WTC11 (cell line): ENCODE measurements around the gene SKAP2. TPM values are rescaled to one million over a fixed set of nuclear protein-coding genes. Genes with fewer than 3 reads are reported as not detected.

Source experiments
- ATAC-seq: fragments of 200-7000 bp; cut with Tn5 transposase; 2 replicates; pipeline ENCODE4 v1.10.0; 2021; ENCODE audit warnings: mild to moderate bottlenecking, moderate library complexity
- CTCF ChIA-PET: fragments of 300-600 bp; sonication (Branson Sonifier 250); formaldehyde crosslinking; loops from one replicate; lab custom pipeline; 2021; ENCODE audit warnings: antibody characterized with exemption; lab: Charles Lee
- POLR2A ChIA-PET: fragments of 350-600 bp; sonication (Branson Sonifier 250); formaldehyde crosslinking; loops from one replicate; lab custom pipeline; 2021; ENCODE audit warnings: antibody characterized with exemption; lab: Charles Lee
- DNase-seq: peaks from one replicate; pipeline ENCODE4 v3.0.0; 2021; ENCODE audit warnings: low spot score
- H3K27ac Mint-ChIP-seq: 2 replicates; pipeline ENCODE4 v1.8.0; 2021; ENCODE audit warnings: mixed read lengths
- H3K27me3 Mint-ChIP-seq: 2 replicates; pipeline ENCODE4 v1.8.0; 2021; ENCODE audit warnings: low read depth, mild to moderate bottlenecking, moderate library complexity, mixed read lengths
- H3K36me3 Mint-ChIP-seq: 2 replicates; pipeline ENCODE4 v1.8.0; 2021; ENCODE audit warnings: mixed read lengths
- H3K4me1 Mint-ChIP-seq: 2 replicates; pipeline ENCODE4 v1.8.0; 2022; ENCODE audit warnings: mixed read lengths
- H3K4me3 Mint-ChIP-seq: 2 replicates; pipeline ENCODE4 v1.8.0; 2021; ENCODE audit warnings: mild to moderate bottlenecking, moderate library complexity, mixed read lengths
- H3K9me3 Mint-ChIP-seq: 2 replicates; pipeline ENCODE4 v1.8.0; 2021; ENCODE audit warnings: mixed read lengths
- AFF4 ChIP-seq: sonication (generic); formaldehyde crosslinking; IDR thresholded peaks from 2 replicates; pipeline ENCODE4 v1.8.1; 2023; ENCODE audit warnings: mild to moderate bottlenecking, missing genetic modification reagents, borderline replicate concordance
- CREM ChIP-seq: sonication (generic); formaldehyde crosslinking; IDR thresholded peaks from 2 replicates; pipeline ENCODE4 v1.8.1; 2022; ENCODE audit warnings: mild to moderate bottlenecking, missing genetic modification reagents, moderate library complexity
- EMX1 ChIP-seq: fragments of 250-450 bp; sonication (Bioruptor Pico); IDR thresholded peaks from 2 replicates; pipeline ENCODE4 v1.8.0; 2021; ENCODE audit warnings: mild to moderate bottlenecking
- ESRRA ChIP-seq: sonication (generic); formaldehyde crosslinking; IDR thresholded peaks from 2 replicates; pipeline ENCODE4 v1.8.1; 2022; ENCODE audit warnings: mild to moderate bottlenecking, missing genetic modification reagents, borderline replicate concordance
- FOXP4 ChIP-seq: sonication (generic); formaldehyde crosslinking; IDR thresholded peaks from 2 replicates; pipeline ENCODE4 v1.8.0; 2022; ENCODE audit warnings: mild to moderate bottlenecking, missing genetic modification reagents
- HMGA2 ChIP-seq: fragments of 250-450 bp; sonication (Bioruptor Pico); IDR thresholded peaks from 2 replicates; pipeline ENCODE4 v1.4.0; 2021; ENCODE audit warnings: mild to moderate bottlenecking, moderate library complexity
- IRF2 ChIP-seq: sonication (generic); formaldehyde crosslinking; IDR thresholded peaks from 2 replicates; pipeline ENCODE4 v1.8.0; 2022; ENCODE audit warnings: low read depth, missing genetic modification reagents, borderline replicate concordance
- MLX ChIP-seq: sonication (generic); formaldehyde crosslinking; IDR thresholded peaks from 2 replicates; pipeline ENCODE4 v1.8.1; 2023; ENCODE audit warnings: mild to moderate bottlenecking, missing genetic modification reagents, moderate library complexity
- MYBL2 ChIP-seq: sonication (generic); formaldehyde crosslinking; IDR thresholded peaks from 2 replicates; pipeline ENCODE4 v1.8.1; 2023; ENCODE audit warnings: mild to moderate bottlenecking, moderate library complexity, missing genetic modification reagents
- TEAD1 ChIP-seq: sonication (generic); formaldehyde crosslinking; IDR thresholded peaks from 2 replicates; pipeline ENCODE4 v1.8.0; 2022; ENCODE audit warnings: mild to moderate bottlenecking, missing genetic modification reagents
- TEAD4 ChIP-seq: sonication (generic); formaldehyde crosslinking; IDR thresholded peaks from 2 replicates; pipeline ENCODE4 v1.8.0; 2022; ENCODE audit warnings: mild to moderate bottlenecking, missing genetic modification reagents
- ZMAT4 ChIP-seq: fragments of 250-450 bp; sonication (Bioruptor Pico); IDR thresholded peaks from 2 replicates; pipeline ENCODE4 v1.9.0; 2021; ENCODE audit warnings: mild to moderate bottlenecking
- ZSCAN18 ChIP-seq: fragments of 250-450 bp; sonication (Bioruptor Pico); IDR thresholded peaks from 2 replicates; pipeline ENCODE4 v2.1.2; 2022; ENCODE audit warnings: mild to moderate bottlenecking, moderate library complexity
- total RNA-seq: library from RNA; stranded (reverse); gene quantifications from 3 replicates; pipeline ENCODE4 v1.2.3, GENCODE V29; 2021
- TF ChIP-seq, protein P1 (sequence below): sonication (generic); formaldehyde crosslinking; conservative IDR thresholded peaks from 2 replicates; pipeline ENCODE4 v1.8.1; 2023; ENCODE audit warnings: mild to moderate bottlenecking, low read depth, missing genetic modification reagents, moderate library complexity

SKAP2 gene
- total RNA-seq, 1 experiment from 2014 or later, result 2.5 TPM

DNA sequence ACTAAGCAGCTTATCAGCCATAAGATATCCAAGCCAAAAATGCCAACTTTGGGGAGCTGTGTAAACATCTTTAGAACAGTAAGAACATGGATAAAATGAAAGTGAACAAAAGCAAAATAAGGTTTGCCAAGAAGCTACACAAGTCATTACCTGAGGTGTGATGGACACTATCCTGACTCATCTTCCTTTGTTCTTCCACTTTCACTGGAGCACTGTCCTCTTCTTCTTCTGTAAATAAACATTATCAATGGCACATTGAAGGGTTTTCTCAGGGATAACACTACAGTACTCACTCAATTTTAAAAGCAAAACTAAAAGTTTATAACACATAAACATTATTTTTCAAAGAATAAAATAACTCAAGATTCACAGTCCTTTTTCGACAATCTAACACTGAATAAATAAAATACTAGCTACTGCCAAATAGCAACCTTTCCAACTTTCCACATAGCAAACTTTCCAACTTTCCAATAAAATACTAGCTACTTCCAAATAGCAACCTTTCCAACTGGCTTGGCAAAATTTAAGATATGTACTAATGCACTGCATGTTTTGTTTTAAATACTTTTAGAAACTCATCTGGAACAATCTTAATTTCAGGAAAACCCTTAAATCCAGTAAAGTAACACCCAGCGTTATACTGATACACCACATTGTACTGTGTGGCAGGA lies 174.1 kb downstream of the SKAP2 start:
- no peak for ATAC-seq
- no peaks in the 10 kb centered on the region for H3K9me3 Mint-ChIP-seq
- no peaks in the 10 kb centered on the region for H3K27me3 Mint-ChIP-seq
- CTCF ChIA-PET, result interaction anchor here (1.1 to 2.0 kb wide), 3 partner anchors 33 to 471 kb away, joined by 3 to 5 read pairs (median 3); partner anchors contain the start of gene HOXA5
- H3K4me1 Mint-ChIP-seq, result peaks cover 22% of the 10 kb centered on the region
- POLR2A ChIA-PET, result no interaction called here
- DNase-seq, result no peak
- no peaks in the 10 kb centered on the region for H3K36me3 Mint-ChIP-seq
- TF ChIP-seq FOXP4 (CRISPR knock-in tag) (no peak), HMGA2 (CRISPR knock-in tag) (no peak), AFF4 (no peak), EMX1 (CRISPR knock-in tag) (no peak), MLX (CRISPR knock-in tag) (no peak), CREM (CRISPR knock-in tag) (no peak), TEAD1 (CRISPR knock-in tag) (no peak), ZMAT4 (no peak), ZSCAN18 (CRISPR knock-in tag) (no peak), TEAD4 (CRISPR knock-in tag) (no peak), MYBL2 (CRISPR knock-in tag) (no peak), ESRRA (no peak), IRF2 (no peak)
- TF ChIP-seq, protein P1, sequence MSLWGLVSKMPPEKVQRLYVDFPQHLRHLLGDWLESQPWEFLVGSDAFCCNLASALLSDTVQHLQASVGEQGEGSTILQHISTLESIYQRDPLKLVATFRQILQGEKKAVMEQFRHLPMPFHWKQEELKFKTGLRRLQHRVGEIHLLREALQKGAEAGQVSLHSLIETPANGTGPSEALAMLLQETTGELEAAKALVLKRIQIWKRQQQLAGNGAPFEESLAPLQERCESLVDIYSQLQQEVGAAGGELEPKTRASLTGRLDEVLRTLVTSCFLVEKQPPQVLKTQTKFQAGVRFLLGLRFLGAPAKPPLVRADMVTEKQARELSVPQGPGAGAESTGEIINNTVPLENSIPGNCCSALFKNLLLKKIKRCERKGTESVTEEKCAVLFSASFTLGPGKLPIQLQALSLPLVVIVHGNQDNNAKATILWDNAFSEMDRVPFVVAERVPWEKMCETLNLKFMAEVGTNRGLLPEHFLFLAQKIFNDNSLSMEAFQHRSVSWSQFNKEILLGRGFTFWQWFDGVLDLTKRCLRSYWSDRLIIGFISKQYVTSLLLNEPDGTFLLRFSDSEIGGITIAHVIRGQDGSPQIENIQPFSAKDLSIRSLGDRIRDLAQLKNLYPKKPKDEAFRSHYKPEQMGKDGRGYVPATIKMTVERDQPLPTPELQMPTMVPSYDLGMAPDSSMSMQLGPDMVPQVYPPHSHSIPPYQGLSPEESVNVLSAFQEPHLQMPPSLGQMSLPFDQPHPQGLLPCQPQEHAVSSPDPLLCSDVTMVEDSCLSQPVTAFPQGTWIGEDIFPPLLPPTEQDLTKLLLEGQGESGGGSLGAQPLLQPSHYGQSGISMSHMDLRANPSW, result no peak
- no peak overlapping the region for H3K27ac Mint-ChIP-seq
- H3K4me3 Mint-ChIP-seq, result no peak overlapping the region
